ENCODE data around the gene CCDC196. TPM values are rescaled to one million over a fixed set of nuclear protein-coding genes. Genes with fewer than 3 reads are reported as not detected.

Gene CCDC196
- total and polyA plus RNA-seq, 10 of the 15 experiments (the other 5 are each of a cell fraction or from before 2014, with no cell fraction given): 0.03 to 0.52 (median 0.28) TPM; not detected in 7

DNA sequence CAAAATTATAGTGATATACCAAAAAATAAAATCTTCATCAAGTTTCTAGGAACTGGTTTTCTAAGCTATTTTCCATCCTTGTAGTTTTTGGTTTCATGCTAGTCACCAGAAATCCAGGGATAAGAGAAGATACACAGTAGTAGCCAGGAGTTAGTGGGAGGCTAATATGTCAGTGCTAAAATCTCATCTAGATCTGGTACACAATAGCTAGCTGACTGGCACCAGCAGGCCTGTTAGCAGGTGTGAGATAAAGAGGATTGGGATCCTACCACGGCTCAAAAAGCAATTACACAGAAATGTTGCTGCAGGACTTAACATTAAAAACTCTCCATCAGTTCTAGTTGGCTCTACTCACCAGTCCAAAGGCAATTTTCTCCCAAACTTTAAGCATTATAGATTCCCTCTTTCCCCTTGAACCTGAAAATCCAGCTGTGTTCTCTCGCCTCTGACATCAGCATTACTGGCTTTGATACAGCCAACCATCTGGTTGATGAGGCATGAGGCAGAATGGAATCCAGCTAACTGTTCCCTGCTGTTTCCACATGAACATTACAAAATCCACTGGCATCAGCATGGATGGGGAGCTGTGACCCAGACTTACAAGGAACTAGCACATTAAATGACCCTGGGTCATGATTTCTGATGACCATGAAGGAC, 41.8 kb upstream of the CCDC196 start:
- in situ Hi-C loops (cut with MboI) (no loop called here), intact Hi-C loops (cut with micrococcal nuclease; ENCODE audit: unreplicated experiment) (no loop called here)
- H3K4me2 ChIP-seq (ENCODE audit: control insufficient read depth, insufficient read depth): no peak overlapping the region
- H3K9me3 ChIP-seq (replicated peaks; ENCODE audit: control insufficient read depth, insufficient read depth, low read length): peaks cover 1% of the 10 kb centered on the region; the same call in 1 of the 3 replicates
- ATAC-seq: no peak
- H3K4me3 ChIP-seq: no peak overlapping the region
- no TSS peak for BruUV-seq (replicated peaks)
- ChIA-PET CTCF (no interaction called here), SMC1A (ENCODE audit: uncharacterized antibody, unreplicated experiment) (interaction anchor here (0.5 kb wide), 1 partner anchor 94 kb away, joined by 3 read pairs; no protein-coding TSS in a partner anchor), POLR2A (no interaction called here), RAD21 (ENCODE audit: unreplicated experiment) (interaction anchor here (1.0 kb wide), 1 partner anchor 41 kb away, joined by 3 read pairs; no protein-coding TSS in a partner anchor)
- H2AFZ ChIP-seq (ENCODE audit: control insufficient read depth, low read depth, low read length): no peak overlapping the region
- no peaks in the 10 kb centered on the region for H3K36me3 ChIP-seq (ENCODE audit: control insufficient read depth in 2 of 2, insufficient read depth in 2 of 2, low read length in 1 of 2)
- H3K27ac ChIP-seq (ENCODE audit: control insufficient read depth, insufficient read depth): no peak overlapping the region
- H3K27me3 ChIP-seq (replicated peaks in 1 of 2; ENCODE audit: control insufficient read depth in 2 of 2, insufficient read depth in 2 of 2, low read length in 1 of 2): no peaks in the 10 kb centered on the region
- TF ChIP-seq BACH1 (IDR thresholded peaks at IDR 0.05; ENCODE audit: borderline replicate concordance) (no peak), TBL1XR1 (IDR thresholded peaks at IDR 0.05; ENCODE audit: low read depth, low read length) (no peak), TCF3 (IDR thresholded peaks at IDR 0.05; ENCODE audit: borderline replicate concordance, insufficient read depth, low read depth, low read length) (no peak), STAT3 (IDR thresholded peaks at IDR 0.05; ENCODE audit: low read depth, low read length) (no peak), CEBPB (IDR thresholded peaks at IDR 0.05; ENCODE audit: borderline replicate concordance in 1 of 2, low read depth in 2 of 2, low read length in 2 of 2) (no peak), IKZF2 (IDR thresholded peaks at IDR 0.05) (no peak), MYC (IDR thresholded peaks at IDR 0.05; ENCODE audit: insufficient read depth, insufficient read length, insufficient replicate concordance, low read length, severe bottlenecking) (no peak), BMI1 (IDR thresholded peaks at IDR 0.05; ENCODE audit: borderline replicate concordance) (no peak)
- TF ChIP-seq, protein P1, sequence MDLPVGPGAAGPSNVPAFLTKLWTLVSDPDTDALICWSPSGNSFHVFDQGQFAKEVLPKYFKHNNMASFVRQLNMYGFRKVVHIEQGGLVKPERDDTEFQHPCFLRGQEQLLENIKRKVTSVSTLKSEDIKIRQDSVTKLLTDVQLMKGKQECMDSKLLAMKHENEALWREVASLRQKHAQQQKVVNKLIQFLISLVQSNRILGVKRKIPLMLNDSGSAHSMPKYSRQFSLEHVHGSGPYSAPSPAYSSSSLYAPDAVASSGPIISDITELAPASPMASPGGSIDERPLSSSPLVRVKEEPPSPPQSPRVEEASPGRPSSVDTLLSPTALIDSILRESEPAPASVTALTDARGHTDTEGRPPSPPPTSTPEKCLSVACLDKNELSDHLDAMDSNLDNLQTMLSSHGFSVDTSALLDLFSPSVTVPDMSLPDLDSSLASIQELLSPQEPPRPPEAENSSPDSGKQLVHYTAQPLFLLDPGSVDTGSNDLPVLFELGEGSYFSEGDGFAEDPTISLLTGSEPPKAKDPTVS (IDR thresholded peaks at IDR 0.05; ENCODE audit: low read depth, low read length): no peak
- TF ChIP-seq, protein P2, sequence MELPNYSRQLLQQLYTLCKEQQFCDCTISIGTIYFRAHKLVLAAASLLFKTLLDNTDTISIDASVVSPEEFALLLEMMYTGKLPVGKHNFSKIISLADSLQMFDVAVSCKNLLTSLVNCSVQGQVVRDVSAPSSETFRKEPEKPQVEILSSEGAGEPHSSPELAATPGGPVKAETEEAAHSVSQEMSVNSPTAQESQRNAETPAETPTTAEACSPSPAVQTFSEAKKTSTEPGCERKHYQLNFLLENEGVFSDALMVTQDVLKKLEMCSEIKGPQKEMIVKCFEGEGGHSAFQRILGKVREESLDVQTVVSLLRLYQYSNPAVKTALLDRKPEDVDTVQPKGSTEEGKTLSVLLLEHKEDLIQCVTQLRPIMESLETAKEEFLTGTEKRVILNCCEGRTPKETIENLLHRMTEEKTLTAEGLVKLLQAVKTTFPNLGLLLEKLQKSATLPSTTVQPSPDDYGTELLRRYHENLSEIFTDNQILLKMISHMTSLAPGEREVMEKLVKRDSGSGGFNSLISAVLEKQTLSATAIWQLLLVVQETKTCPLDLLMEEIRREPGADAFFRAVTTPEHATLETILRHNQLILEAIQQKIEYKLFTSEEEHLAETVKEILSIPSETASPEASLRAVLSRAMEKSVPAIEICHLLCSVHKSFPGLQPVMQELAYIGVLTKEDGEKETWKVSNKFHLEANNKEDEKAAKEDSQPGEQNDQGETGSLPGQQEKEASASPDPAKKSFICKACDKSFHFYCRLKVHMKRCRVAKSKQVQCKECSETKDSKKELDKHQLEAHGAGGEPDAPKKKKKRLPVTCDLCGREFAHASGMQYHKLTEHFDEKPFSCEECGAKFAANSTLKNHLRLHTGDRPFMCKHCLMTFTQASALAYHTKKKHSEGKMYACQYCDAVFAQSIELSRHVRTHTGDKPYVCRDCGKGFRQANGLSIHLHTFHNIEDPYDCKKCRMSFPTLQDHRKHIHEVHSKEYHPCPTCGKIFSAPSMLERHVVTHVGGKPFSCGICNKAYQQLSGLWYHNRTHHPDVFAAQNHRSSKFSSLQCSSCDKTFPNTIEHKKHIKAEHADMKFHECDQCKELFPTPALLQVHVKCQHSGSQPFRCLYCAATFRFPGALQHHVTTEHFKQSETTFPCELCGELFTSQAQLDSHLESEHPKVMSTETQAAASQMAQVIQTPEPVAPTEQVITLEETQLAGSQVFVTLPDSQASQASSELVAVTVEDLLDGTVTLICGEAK (IDR thresholded peaks at IDR 0.05; ENCODE audit: borderline replicate concordance): no peak
- no peak for FAIRE-seq
- H3K4me1 ChIP-seq (ENCODE audit: control insufficient read depth, insufficient read depth, low read length): no peaks in the 10 kb centered on the region
- H3K79me2 ChIP-seq (ENCODE audit: control insufficient read depth, insufficient read depth, low read length): no peaks in the 10 kb centered on the region
- H3K9ac ChIP-seq (ENCODE audit: control insufficient read depth, insufficient read depth, low read length): no peak overlapping the region
- no peaks in the 10 kb centered on the region for H4K20me1 ChIP-seq (ENCODE audit: control insufficient read depth, insufficient read depth)
- WGBS (ENCODE audit: insufficient coverage, insufficient replicate concordance, low lambda C conversion rate, missing lambda C conversion rate): 70% methylated on average over 2 of the region's 2 CpGs
- DNase-seq (ENCODE audit: low read depth, low spot score): no peak
